ENCODE data around the gene COMMD7. TPM values are rescaled to one million over a fixed set of nuclear protein-coding genes. Genes with fewer than 3 reads are reported as not detected.
A peak's percentile ranks its signal among the peaks of the same experiment; 100 is the strongest.

The COMMD7 gene
- total RNA-seq, 1 experiment from 2014 or later: 66.1 TPM

DNA sequence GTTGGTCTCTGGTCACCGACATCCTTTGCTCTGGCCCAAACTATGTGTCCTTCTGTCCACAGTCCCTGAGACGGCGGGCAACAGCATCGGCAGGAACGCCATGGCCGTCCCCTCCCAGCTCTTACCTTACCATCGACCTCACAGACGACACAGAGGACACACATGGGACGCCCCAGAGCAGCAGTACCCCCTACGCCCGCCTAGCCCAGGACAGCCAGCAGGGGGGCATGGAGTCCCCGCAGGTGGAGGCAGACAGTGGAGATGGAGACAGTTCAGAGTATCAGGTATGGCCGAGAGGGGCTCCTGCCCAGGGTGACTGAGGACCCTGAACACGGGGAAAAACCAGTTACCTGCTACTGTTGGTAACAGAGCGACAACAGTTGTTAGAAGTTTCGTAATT lies 43.9 kb upstream of the COMMD7 start:
- no peak overlapping the region for H3K9ac ChIP-seq (ENCODE audit: extremely low read depth, insufficient read length, low read length)
- no peak overlapping the region for H2BK20ac ChIP-seq (ENCODE audit: low read depth, low read length, poor library complexity, severe bottlenecking)
- Mint-ChIP-seq H3K9me3 (no peaks in the 10 kb centered on the region), H3K36me3 (ENCODE audit: insufficient read depth in 1 of 3, low read depth in 3 of 3) (peaks cover 88 to 100% (median 99%) of the 10 kb centered on the region in 3 experiments), H3K27ac (peak overlapping the region in 2 of 3 experiments; percentile 87 to 94; a peak in 5 of 7 replicates), H3K27me3 (ENCODE audit: low read depth) (no peaks in the 10 kb centered on the region), H3K4me3 (no peak overlapping the region), H3K4me1 (peaks cover 21 to 36% of the 10 kb centered on the region in 2 experiments)
- H3K4ac ChIP-seq (ENCODE audit: low read depth, low read length): no peak overlapping the region
- no peak for DNase-seq
- H3K18ac ChIP-seq (ENCODE audit: insufficient read length, low read depth, low read length): no peak overlapping the region
- no peak overlapping the region for H2BK15ac ChIP-seq (ENCODE audit: low read depth, low read length)
- H3K14ac ChIP-seq (ENCODE audit: insufficient read depth, low read length): no peak overlapping the region
- no peak overlapping the region for H2AK5ac ChIP-seq (ENCODE audit: insufficient read length, low read length)
- H3K9me3 ChIP-seq (ENCODE audit: control insufficient read depth, low read depth, low read length): no peaks in the 10 kb centered on the region
- WGBS (ENCODE audit: extremely low coverage, insufficient read length, low lambda C conversion rate): no CpG with 5 or more reads among the region's 16 CpGs
- H4K91ac ChIP-seq (ENCODE audit: insufficient read length, low read depth, low read length): no peak overlapping the region
- H3T11ph ChIP-seq (ENCODE audit: low read length): no peak overlapping the region
- no peak overlapping the region for H3K23ac ChIP-seq (ENCODE audit: insufficient read length, low read depth, low read length)
- H2AFZ ChIP-seq (ENCODE audit: low read length): no peak overlapping the region
- no peak overlapping the region for H2BK12ac ChIP-seq (ENCODE audit: insufficient read length, low read depth, low read length)
- no peak overlapping the region for H3K27ac ChIP-seq (ENCODE audit: insufficient read length, low read depth, low read length)
- no peaks in the 10 kb centered on the region for H4K20me1 ChIP-seq (ENCODE audit: control insufficient read depth, insufficient read depth, insufficient read length)
- H4K5ac ChIP-seq (ENCODE audit: insufficient read length, low read depth, low read length): no peak overlapping the region
- peaks cover 5% of the 10 kb centered on the region for H3K79me1 ChIP-seq (ENCODE audit: insufficient read depth, low read depth, low read length, poor library complexity, severe bottlenecking)
- no peak overlapping the region for H4K8ac ChIP-seq (replicated peaks; ENCODE audit: insufficient read length, low read depth, low read length)
- no peak overlapping the region for H3K4me2 ChIP-seq (ENCODE audit: insufficient read depth, insufficient read length, low read length)
- H3K79me2 ChIP-seq (ENCODE audit: insufficient read depth, low read length): no peaks in the 10 kb centered on the region
- no peak overlapping the region for H2BK5ac ChIP-seq (ENCODE audit: insufficient read length, low read length)
- no peaks in the 10 kb centered on the region for H3K4me1 ChIP-seq (ENCODE audit: insufficient read depth, low read length)
- no peak overlapping the region for H3K56ac ChIP-seq (ENCODE audit: insufficient read length, low read depth, low read length)
- H3K27me3 ChIP-seq (ENCODE audit: insufficient read depth, low read length): no peaks in the 10 kb centered on the region
- H2BK120ac ChIP-seq (ENCODE audit: low read depth, low read length, poor library complexity, severe bottlenecking): no peak overlapping the region
- TF ChIP-seq, protein P1, sequence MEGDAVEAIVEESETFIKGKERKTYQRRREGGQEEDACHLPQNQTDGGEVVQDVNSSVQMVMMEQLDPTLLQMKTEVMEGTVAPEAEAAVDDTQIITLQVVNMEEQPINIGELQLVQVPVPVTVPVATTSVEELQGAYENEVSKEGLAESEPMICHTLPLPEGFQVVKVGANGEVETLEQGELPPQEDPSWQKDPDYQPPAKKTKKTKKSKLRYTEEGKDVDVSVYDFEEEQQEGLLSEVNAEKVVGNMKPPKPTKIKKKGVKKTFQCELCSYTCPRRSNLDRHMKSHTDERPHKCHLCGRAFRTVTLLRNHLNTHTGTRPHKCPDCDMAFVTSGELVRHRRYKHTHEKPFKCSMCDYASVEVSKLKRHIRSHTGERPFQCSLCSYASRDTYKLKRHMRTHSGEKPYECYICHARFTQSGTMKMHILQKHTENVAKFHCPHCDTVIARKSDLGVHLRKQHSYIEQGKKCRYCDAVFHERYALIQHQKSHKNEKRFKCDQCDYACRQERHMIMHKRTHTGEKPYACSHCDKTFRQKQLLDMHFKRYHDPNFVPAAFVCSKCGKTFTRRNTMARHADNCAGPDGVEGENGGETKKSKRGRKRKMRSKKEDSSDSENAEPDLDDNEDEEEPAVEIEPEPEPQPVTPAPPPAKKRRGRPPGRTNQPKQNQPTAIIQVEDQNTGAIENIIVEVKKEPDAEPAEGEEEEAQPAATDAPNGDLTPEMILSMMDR (conservative IDR thresholded peaks at IDR 0.05): peak; percentile 22; the same call in 2 of the 3 replicates
- no peaks in the 10 kb centered on the region for H3K23me2 ChIP-seq (ENCODE audit: insufficient read length, low read depth, low read length, poor library complexity, severe bottlenecking)
